Measurements from ENCODE around the gene MBNL1.
A peak's percentile ranks its signal among the peaks of the same experiment; 100 is the strongest.

Gene MBNL1

GRCh38 chr3:152241142-152242017 is 27.3 kb upstream of the MBNL1 start:
- no peak for DNase-seq

DNA sequence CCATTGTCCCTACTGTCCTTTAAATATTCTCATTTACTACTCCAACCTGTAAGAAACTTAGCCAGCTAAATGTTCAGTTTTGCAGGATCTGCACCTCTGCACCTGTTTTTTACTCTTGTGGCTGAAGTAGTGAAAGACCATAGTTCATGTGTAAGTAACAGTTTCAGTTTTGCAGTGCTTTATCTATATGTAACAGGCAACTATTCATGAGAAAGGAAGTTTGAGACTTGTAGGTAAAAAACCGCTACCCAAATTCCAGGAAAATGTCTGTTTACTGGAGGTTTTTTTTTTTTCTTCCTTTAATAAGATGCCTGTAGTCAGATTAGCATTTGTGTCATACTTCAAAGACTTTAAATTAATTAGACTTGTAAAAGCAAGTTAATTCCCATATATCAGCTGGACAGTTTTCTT is 25.4 kb upstream of the MBNL1 start:
- peak; percentile 85 to 89 for DNase-seq
- TF ChIP-seq GATA1 (IDR thresholded peaks at IDR 0.05; ENCODE audit: low read depth, low read length) = no peak
- no peak for TF ChIP-seq POLR2A (IDR thresholded peaks at IDR 0.05; ENCODE audit: low read length)

More at GRCh38 chr3:152241142-152242017, 27.3 kb upstream of the MBNL1 start:
- TF ChIP-seq POLR2A (IDR thresholded peaks at IDR 0.05; ENCODE audit: low read length) = no peak
- TF ChIP-seq GATA1 (IDR thresholded peaks at IDR 0.05; ENCODE audit: low read depth, low read length) = no peak

DNA sequence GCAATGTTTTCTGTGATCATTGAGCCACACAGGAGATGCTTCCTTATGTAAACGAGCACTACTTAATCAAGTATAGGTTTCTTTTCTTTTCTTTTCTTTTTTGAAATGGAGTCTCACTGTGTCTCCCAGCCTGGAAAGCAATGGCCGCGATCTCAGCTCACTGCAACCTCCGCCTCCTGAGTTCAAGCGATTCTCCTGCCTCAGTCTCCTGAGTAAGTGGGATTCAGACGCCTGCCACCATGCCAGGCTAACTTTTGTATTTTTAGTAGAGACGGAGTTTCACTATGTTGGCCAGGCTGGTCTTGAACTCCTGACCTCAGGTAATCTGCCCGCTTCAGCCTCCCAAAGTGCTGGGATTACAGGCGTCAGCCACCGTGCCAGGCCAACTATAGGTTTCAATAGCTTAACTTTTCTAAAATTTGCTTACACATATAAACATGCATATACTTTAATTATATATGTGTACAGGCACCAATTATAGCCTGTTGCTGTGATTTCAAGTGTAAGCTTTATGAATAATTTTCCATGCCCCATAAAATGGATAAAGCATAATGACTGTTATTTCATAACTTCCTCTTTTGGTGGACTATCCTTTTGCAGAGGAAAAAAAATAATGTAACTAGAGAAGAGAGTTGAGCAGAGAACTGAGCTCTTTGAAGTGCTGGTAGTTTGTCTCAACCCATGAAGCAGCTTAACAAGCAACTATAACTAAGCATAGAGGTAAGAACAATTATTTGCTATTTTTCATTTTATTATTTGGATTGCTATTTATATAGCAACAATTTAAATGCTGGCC is 24.8 kb upstream of the MBNL1 start:
- TF ChIP-seq POLR2A (IDR thresholded peaks at IDR 0.05; ENCODE audit: low read length) (peak; percentile 40), GATA1 (IDR thresholded peaks at IDR 0.05; ENCODE audit: low read depth, low read length) (no peak)
- peak; percentile 65 to 69 for DNase-seq

DNA sequence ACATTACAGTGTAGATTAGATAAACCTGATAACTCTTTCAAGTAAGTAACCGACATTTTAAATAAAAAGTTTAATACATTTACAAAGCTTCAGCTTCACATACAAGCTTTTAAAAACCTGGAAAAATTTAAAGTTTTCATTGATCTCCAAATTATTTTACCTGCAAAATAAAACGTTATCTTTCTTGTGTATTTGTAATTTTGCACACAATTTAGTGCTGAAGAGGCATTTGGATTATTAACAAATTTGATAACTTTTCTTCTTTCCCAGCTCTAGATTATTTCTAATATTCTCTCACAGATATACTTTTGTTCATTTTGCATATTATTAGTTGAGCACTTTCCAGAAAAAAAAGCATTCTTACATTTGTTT is 24.2 kb upstream of the MBNL1 start:
- TF ChIP-seq GATA1 (IDR thresholded peaks at IDR 0.05; ENCODE audit: low read depth, low read length) = no peak
- no peak for TF ChIP-seq POLR2A (IDR thresholded peaks at IDR 0.05; ENCODE audit: low read length)
- no peak for DNase-seq

DNA sequence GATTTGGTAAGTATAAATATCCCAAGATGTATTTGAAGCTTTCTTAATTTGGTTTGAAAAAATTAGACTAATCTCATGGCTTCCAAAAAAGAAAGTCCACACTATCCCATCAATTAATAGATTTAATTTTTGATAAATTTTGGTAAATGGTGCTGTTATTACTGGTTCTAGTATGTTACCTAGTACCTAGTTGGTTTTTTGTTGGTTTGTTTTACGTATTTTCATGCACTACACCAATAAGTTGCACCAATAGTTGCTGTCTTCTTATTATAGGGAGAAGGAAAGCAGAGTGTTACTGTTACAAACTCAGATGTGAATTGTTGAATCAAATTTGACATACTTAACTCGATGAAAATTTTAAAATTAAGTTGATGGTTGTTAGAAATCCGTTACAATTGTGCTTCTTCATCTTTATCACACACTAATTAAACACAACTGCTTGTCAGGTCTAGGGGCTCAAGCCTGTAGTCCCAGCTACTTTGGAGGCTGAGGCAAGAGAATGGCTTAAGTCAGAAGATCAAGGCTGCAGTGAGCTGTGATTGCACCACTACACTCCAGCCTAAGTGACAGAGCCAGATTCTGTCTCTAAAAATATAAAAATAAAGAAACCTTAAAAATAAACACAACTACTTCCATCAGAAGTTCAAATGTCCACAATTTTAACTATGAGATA is 23.1 kb upstream of the MBNL1 start:
- TF ChIP-seq GATA1 (IDR thresholded peaks at IDR 0.05; ENCODE audit: low read depth, low read length) (no peak), POLR2A (IDR thresholded peaks at IDR 0.05; ENCODE audit: low read length) (no peak)
- peak; percentile 31 to 44 for DNase-seq

DNA sequence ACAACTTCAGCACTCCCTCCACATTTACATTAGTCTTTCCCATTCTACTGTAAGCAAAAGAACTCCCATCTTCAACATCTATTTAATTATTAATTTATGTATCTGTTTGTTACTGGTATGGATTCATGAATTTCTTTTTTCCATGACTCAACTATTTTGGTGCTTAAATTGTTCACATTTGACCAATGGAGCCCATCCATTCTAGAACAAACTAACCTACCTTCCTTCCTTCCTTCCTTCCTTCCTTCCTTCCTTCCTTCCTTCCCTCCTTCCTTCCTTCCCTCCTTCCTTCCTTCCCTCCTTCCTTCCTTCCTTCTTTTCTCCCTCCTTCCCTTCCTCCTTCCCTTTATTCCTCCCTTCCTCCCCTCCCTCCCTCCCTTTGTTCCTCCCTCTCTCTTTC is 16.8 kb upstream of the MBNL1 start:
- TF ChIP-seq POLR2A (IDR thresholded peaks at IDR 0.05; ENCODE audit: low read length) (no peak), GATA1 (IDR thresholded peaks at IDR 0.05; ENCODE audit: low read depth, low read length) (no peak)
- no peak for DNase-seq

GRCh38 chr3:152252755-152253154 is 16.0 kb upstream of the MBNL1 start:
- DNase-seq = no peak
- no peak for TF ChIP-seq GATA1 (IDR thresholded peaks at IDR 0.05; ENCODE audit: low read depth, low read length)
- no peak for TF ChIP-seq POLR2A (IDR thresholded peaks at IDR 0.05; ENCODE audit: low read length)

- TF ChIP-seq POLR2A (IDR thresholded peaks at IDR 0.05; ENCODE audit: low read length) = no peak
- no peak for TF ChIP-seq GATA1 (IDR thresholded peaks at IDR 0.05; ENCODE audit: low read depth, low read length)
- no peak for DNase-seq
These were observed 15.2 kb upstream of the MBNL1 start for GRCh38 chr3:152253514-152253913.

DNA sequence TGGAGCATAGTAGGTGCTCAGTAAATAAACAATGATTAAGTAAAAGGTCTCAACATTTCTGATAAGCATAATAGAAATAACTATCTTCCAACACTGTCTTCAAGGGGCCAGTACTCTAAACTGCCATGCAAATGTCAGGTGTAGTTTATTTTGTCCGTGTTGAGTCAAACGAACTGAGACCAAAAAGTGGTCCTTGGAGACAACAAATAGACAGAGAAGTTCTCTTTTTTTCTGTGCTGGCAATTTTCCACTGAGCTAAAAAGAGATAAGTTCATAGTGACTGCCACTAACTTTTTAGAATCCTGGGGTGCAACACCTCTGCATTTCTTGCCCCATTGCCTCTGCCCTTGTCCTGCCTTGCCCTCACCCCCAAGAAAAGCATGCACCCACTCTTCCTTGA is 14.7 kb upstream of the MBNL1 start:
- DNase-seq = peak in 1 of 2 experiments; percentile 8
- TF ChIP-seq GATA1 (IDR thresholded peaks at IDR 0.05; ENCODE audit: low read depth, low read length) = no peak
- TF ChIP-seq POLR2A (IDR thresholded peaks at IDR 0.05; ENCODE audit: low read length) = no peak

GRCh38 chr3:152255290-152255689 is 13.4 kb upstream of the MBNL1 start:
- DNase-seq = no peak
- TF ChIP-seq GATA1 (IDR thresholded peaks at IDR 0.05; ENCODE audit: low read depth, low read length) (no peak), POLR2A (IDR thresholded peaks at IDR 0.05; ENCODE audit: low read length) (no peak)

GRCh38 chr3:152256851-152257562 is 11.7 kb upstream of the MBNL1 start:
- TF ChIP-seq POLR2A (IDR thresholded peaks at IDR 0.05; ENCODE audit: low read length) (no peak), GATA1 (IDR thresholded peaks at IDR 0.05; ENCODE audit: low read depth, low read length) (no peak)
- no peak for DNase-seq

DNA sequence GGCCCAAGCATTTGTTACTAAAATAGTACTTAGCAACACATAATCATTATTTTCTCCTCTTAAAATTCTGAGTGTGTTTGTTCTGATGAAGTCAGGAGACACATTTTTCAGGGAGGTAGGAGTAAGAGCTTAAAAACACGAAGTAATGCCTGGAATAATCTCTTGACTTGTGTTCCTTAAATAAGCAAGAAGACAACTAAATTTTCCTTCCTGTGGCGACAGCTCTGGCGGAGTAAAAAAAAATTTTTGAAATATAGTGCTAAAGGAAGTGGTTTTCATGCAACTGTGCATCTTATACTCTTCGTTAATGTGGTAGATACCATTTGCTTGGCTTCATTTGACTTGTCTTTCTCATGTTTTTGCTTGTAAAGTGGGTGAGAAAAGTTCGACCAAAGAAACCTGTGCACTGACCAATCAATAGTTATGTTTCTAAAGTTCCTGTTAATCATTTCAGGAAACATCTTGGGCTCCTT is 11.1 kb upstream of the MBNL1 start:
- DNase-seq = no peak
- TF ChIP-seq POLR2A (IDR thresholded peaks at IDR 0.05; ENCODE audit: low read length) = no peak
- TF ChIP-seq GATA1 (IDR thresholded peaks at IDR 0.05; ENCODE audit: low read depth, low read length) = no peak

Measured in erythroblast (primary cell).